Right lobe of liver (tissue), 4 donors: ENCODE results near the gene KCTD10.

ENCODE experiments used
- CTCF ChIP-seq, 4 donors: fragments of 200-600 bp in 3 of 4; fragments of 450-650 bp in 1 of 4; IDR thresholded peaks; one replicate each; pipeline versions ENCODE4 v1.5.1 to v1.8.0; 2016 to 2022; ENCODE audit warnings: antibody characterized with exemption in 4 of 4, mild to moderate bottlenecking in 2 of 4
- POLR2A ChIP-seq: fragments of 450-650 bp; IDR thresholded peaks from one replicate; pipeline ENCODE4 v1.6.1; 2017; ENCODE audit warnings: antibody characterized with exemption, mild to moderate bottlenecking
- donor health status: DM: no; HTN: no; CAD: no.
- donor health status: DM: no; HTN: no; CAD: no.
- donor health status: DM: no; HTN: yes; CAD: no.

DNA sequence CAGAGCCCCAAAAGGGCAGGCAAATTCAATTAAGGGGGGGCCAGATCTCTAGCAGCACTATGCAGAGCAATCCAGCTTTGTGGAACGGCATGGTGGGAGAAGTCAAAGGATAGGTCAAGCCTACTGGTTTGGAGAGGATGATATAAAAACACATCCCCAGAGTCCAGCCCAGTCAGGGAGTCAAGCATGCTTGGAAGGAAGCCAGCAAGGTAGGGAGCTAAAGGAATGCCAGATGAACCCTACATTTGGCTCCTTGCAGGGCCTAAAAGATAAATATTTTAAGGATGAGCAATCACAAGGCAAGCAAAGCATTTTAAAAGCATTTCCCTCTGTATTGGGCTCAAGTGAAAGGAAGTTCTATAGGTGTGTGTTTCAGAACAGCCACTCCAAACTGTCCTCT, 21.4 kb downstream of the KCTD10 start:
- TF ChIP-seq CTCF (IDR thresholded peaks at IDR 0.05) (no peak), POLR2A (no peak)
